Upper lobe of left lung (tissue), 6 donors: ENCODE results near the gene MAT1A. TPM values are rescaled to one million over a fixed set of nuclear protein-coding genes. Genes with fewer than 3 reads are reported as not detected.
A peak's percentile ranks its signal among the peaks of the same experiment; 100 is the strongest.
"Not testable (repeated sequence)": the region's sequence is repeated elsewhere in the genome, so short reads cannot be mapped to it uniquely, and the experiment has no call there.

Experiments used
- ATAC-seq, 2 donors: fragments of 200-7000 bp; cut with Tn5 transposase; one replicate each; pipeline ENCODE4 v1.9.1; 2022; ENCODE audit warnings: mild to moderate bottlenecking in 2 of 2, moderate library complexity in 2 of 2; ENCODE audit not compliant: low FRiP score in 2 of 2
- DNase-seq, 2 donors: peaks; one replicate each; pipeline ENCODE4 v3.0.0-alpha.2; 2019 to 2020
- H3K27ac ChIP-seq, 4 donors: fragments of 200-600 bp; sonication (generic); one replicate each; pipeline ENCODE4 v1.5.1; 2016 to 2019
- H3K27me3 ChIP-seq, 4 donors: fragments of 200-600 bp; sonication (generic); one replicate each; pipeline ENCODE4 v1.5.1; 2017 to 2019
- H3K36me3 ChIP-seq, 4 donors: fragments of 200-600 bp; sonication (generic); one replicate each; pipeline ENCODE4 v1.5.1; 2016 to 2019
- H3K4me1 ChIP-seq, 4 donors: fragments of 200-600 bp; sonication (generic); one replicate each; pipeline ENCODE4 v1.5.1; 2018 to 2019
- H3K4me3 ChIP-seq, 4 donors: fragments of 200-600 bp; sonication (generic); one replicate each; pipeline ENCODE4 v1.5.1; 2017 to 2019; ENCODE audit warnings: mild to moderate bottlenecking in 2 of 4, moderate library complexity in 1 of 4
- H3K9me3 ChIP-seq, 4 donors: fragments of 200-600 bp; sonication (generic); one replicate each; pipeline ENCODE4 v1.5.1; 2018 to 2019
- EP300 ChIP-seq, 4 donors: sonication (generic); formaldehyde crosslinking; IDR thresholded peaks; one replicate each; pipeline ENCODE4 v1.5.1; 2017; ENCODE audit warnings: antibody characterized with exemption in 4 of 4, control low read depth in 2 of 4
- POLR2A ChIP-seq, 4 donors: fragments of 450-650 bp; IDR thresholded peaks; one replicate each; pipeline ENCODE4 v1.5.1; 2016 to 2017; ENCODE audit warnings: antibody characterized with exemption in 4 of 4, mild to moderate bottlenecking in 2 of 4
- POLR2AphosphoS5 ChIP-seq, 2 donors: sonication (generic); formaldehyde crosslinking; IDR thresholded peaks; one replicate each; pipeline ENCODE4 v1.5.1; 2017; ENCODE audit warnings: antibody characterized with exemption in 2 of 2
- WGBS, 2 donors: methylation state at CpG; one replicate each; pipeline ENCODE4 v1.1.5; 2017 to 2018; 5-methylcytosine and 5-hydroxymethylcytosine counted together
- total RNA-seq, 6 donors: library from RNA; depleted of rRNA in 4 of 6; stranded (reverse); fragments of >200 nt in 4 of 6; gene quantifications; one replicate each; pipeline versions ENCODE4 v1.1.0 to v1.2.1, GENCODE V29; 2016 to 2021
- TF ChIP-seq, protein P1 (sequence below), 6 experiments: fragments of 450-650 bp in 4 of 6; fragments of 200-600 bp in 2 of 6; sonication (generic) in 2 of 6; IDR thresholded peaks; one replicate each; pipeline ENCODE4 v1.5.1; 2016 to 2019; ENCODE audit warnings: antibody characterized with exemption in 6 of 6
- donor health status: DM: no; HTN: no; CAD: no; lungs with moderate emphysema.
- donor health status: DM: no; HTN: yes; CAD: no; lungs with severe emphysema.

The MAT1A gene
- total RNA-seq, 6 donors from 2014 or later = 0.15 to 2.1 (median 0.73) TPM

DNA sequence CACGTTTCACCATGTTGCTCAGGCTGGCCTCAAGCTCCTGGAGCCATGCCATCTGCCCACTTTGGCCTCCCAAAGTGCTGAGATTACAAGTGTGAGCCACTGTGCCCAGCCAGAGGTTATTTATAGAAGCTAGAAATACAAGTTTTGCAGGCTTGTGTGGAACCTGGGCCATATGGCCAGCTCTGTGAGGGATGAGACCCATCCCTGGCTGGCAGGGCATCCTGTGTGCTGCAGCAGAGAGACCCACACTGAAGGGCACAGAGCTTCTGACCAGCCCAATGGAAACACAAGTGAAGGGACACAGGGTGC lies 35.5 kb downstream of the MAT1A start:
- peak in 1 of 2 donors; percentile 35 for ATAC-seq
- not testable (repeated sequence) for H3K27me3 ChIP-seq, H3K9me3 ChIP-seq, H3K36me3 ChIP-seq, H3K4me3 ChIP-seq
- peak in 1 of 2 donors; percentile 4 for TF ChIP-seq POLR2AphosphoS5 (IDR thresholded peaks at IDR 0.05)
- Histone ChIP-seq H3K4me1 (peaks cover 3 to 19% (median 15%) of the 10 kb centered on the region in 4 donors), H3K27ac (peak overlapping the region in 2 of 4 donors; percentile 67 to 72)
- WGBS, 2 donors = 6 to 35% methylated on average over 1 of the region's 1 CpG
- DNase-seq = peak in 1 of 2 donors; percentile 74

GRCh38 chr10:80253266-80253962 lies 36.0 kb downstream of the MAT1A start:
- no peaks in the 10 kb centered on the region for H3K36me3 ChIP-seq
- TF ChIP-seq POLR2A (IDR thresholded peaks at IDR 0.05) = no peak
- peak in 1 of 2 donors; percentile 2 for TF ChIP-seq POLR2AphosphoS5 (IDR thresholded peaks at IDR 0.05)
- H3K4me1 ChIP-seq = peaks cover 3 to 19% (median 15%) of the 10 kb centered on the region in 4 donors
- peak overlapping the region in 3 of 4 donors; percentile 26 to 72 (median 67) for H3K27ac ChIP-seq
- no peak overlapping the region for H3K4me3 ChIP-seq
- peak in 1 of 2 donors; percentile 38 for ATAC-seq
- WGBS, 2 donors = 45 to 55% methylated on average over 5 of the region's 5 CpGs
- no peaks in the 10 kb centered on the region for H3K9me3 ChIP-seq
- DNase-seq = no peak
- no peaks in the 10 kb centered on the region for H3K27me3 ChIP-seq

DNA sequence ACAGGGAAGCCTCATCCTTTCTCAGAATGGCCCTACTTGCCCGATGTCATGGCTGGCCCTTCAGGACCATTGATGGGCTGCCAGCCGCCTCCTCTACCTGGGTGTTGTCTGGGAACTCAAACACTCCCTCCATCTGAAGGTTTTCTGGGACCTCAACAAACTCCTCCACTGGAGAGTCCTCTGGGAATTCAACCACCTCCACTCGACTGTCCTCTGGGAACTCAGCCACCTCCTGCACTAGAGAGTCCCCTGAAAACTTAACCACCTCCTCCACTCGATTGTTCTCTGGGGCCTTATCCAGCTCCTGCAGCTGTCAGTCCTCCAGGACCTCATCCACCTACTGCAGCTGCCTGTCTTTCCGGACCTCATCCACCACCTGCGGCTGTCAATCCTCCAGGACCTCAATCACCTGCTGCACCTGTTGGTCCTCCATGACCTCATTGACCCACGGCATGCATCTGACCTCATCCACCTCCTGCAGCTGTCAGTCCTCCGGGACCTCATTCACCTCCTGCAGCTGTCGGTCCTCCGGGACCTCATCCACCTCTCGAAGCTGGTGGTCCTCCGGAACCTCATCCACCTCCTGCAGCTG lies 37.1 kb downstream of the MAT1A start:
- 73 to 89% methylated on average over 12 of the region's 12 CpGs for WGBS, 2 donors
- Histone ChIP-seq H3K27ac (peak overlapping the region in 2 of 4 donors; percentile 26 to 72), H3K9me3 (no peaks in the 10 kb centered on the region), H3K4me3 (no peak overlapping the region), H3K4me1 (peaks cover 3 to 19% (median 15%) of the 10 kb centered on the region in 4 donors), H3K36me3 (no peaks in the 10 kb centered on the region), H3K27me3 (no peaks in the 10 kb centered on the region)
- ATAC-seq (no peak), DNase-seq (peak in 1 of 2 donors; percentile 59)
- no peak for TF ChIP-seq POLR2AphosphoS5 (IDR thresholded peaks at IDR 0.05)
- no peak for TF ChIP-seq EP300 (IDR thresholded peaks at IDR 0.05)
- TF ChIP-seq, protein P1, sequence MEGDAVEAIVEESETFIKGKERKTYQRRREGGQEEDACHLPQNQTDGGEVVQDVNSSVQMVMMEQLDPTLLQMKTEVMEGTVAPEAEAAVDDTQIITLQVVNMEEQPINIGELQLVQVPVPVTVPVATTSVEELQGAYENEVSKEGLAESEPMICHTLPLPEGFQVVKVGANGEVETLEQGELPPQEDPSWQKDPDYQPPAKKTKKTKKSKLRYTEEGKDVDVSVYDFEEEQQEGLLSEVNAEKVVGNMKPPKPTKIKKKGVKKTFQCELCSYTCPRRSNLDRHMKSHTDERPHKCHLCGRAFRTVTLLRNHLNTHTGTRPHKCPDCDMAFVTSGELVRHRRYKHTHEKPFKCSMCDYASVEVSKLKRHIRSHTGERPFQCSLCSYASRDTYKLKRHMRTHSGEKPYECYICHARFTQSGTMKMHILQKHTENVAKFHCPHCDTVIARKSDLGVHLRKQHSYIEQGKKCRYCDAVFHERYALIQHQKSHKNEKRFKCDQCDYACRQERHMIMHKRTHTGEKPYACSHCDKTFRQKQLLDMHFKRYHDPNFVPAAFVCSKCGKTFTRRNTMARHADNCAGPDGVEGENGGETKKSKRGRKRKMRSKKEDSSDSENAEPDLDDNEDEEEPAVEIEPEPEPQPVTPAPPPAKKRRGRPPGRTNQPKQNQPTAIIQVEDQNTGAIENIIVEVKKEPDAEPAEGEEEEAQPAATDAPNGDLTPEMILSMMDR (IDR thresholded peaks at IDR 0.05) = no peak

DNA sequence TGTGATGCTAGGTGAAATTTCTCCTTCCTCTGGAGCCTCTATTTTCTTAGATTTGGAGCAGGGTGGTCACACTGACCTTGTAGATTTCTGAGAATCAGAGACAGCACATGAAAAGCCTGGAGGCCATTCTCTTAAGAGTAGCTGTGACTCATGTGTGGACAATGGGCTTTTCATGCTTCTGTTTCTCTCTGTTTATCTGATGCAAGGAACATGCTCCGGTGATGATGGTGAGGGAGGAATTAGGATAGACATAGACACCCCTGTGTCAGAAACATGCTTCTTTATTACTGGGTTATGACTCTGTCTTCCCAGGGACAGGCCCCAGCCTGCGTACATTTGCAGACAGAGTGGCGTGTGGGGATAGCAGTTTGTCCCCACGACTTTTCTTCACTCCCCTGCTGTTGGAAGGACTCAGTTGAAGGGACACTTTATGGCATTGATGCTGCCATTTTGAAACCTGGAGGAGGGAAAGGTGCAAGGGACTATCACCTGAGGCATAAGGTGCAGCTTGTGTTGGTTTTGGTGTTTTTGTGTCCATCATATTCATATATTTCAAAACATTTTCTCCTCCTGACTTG lies 37.7 kb downstream of the MAT1A start:
- not testable (repeated sequence) for H3K36me3 ChIP-seq, ATAC-seq, H3K27ac ChIP-seq, H3K9me3 ChIP-seq, H3K4me3 ChIP-seq, DNase-seq, H3K27me3 ChIP-seq
- 89 to 100% methylated on average over 3 to 4 of the region's 4 CpGs for WGBS, 2 donors
- H3K4me1 ChIP-seq = peaks cover 3 to 19% (median 15%) of the 10 kb centered on the region in 4 donors

- not testable (repeated sequence) for H3K27me3 ChIP-seq, H3K27ac ChIP-seq, H3K4me3 ChIP-seq, DNase-seq, H3K9me3 ChIP-seq, H3K36me3 ChIP-seq
- ATAC-seq = peak in 1 of 2 donors; percentile 74
- peaks cover 3 to 19% (median 15%) of the 10 kb centered on the region in 4 donors for H3K4me1 ChIP-seq
- WGBS, 2 donors = no CpG with 5 or more reads among the region's 1 CpG
Observed at GRCh38 chr10:80250399-80250798, 39.1 kb downstream of the MAT1A start.

DNA sequence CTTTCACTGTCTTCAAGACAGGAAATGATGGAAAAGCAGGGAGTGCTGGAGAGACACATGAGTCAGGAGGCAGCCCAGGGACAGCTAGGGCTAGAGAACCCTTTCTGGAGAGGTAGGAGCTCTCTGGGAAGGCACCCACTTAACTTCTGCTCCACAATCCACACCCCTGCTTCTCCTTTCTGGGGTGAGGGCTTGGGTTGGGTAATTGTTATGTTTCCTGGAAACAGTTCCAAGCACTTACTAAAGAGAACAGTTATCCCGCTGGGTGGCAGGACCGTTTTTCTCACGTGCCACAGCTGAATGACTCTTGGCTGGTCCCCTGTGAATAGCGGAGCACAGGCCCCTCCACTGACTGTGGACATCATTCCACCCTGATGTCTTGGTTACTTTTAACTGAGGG lies 39.6 kb downstream of the MAT1A start:
- H3K27ac ChIP-seq, H3K4me3 ChIP-seq, H3K9me3 ChIP-seq, H3K36me3 ChIP-seq, H3K27me3 ChIP-seq: not testable (repeated sequence)
- peaks cover 3 to 19% (median 15%) of the 10 kb centered on the region in 4 donors for H3K4me1 ChIP-seq
- DNase-seq (peak in 1 of 2 donors; percentile 41), ATAC-seq (peak; percentile 47 to 61)
- 30% methylated on average over 3 of the region's 4 CpGs; no CpG with 5 or more reads in 1 of the 2 donors for WGBS, 2 donors

GRCh38 chr10:80247611-80248010 lies 41.8 kb downstream of the MAT1A start:
- not testable (repeated sequence) for H3K27me3 ChIP-seq, H3K36me3 ChIP-seq, H3K27ac ChIP-seq, H3K4me1 ChIP-seq, DNase-seq, H3K9me3 ChIP-seq, H3K4me3 ChIP-seq, ATAC-seq
- WGBS, 2 donors = 29 to 95% methylated on average over 1 to 14 of the region's 20 CpGs

DNA sequence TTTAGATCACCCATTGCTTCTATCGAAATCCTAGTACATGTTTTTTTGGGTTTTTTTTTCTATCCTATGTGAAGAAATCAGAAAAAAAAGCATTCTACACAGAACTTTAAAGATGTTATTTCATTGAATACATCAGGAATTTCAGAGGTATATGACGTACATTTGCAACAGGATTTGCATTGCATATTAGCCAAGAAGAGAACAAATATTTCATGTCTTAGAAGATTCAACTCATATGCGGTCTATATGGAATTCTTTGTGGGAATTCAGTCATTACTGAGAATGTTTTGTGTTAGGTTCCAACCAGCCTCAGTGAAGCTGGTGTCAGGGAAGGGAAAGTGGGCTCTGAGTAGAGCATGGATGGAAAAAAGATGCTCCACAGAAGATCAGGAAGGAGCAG lies 45.1 kb downstream of the MAT1A start:
- H3K4me1 ChIP-seq, H3K36me3 ChIP-seq, DNase-seq, H3K27ac ChIP-seq, H3K27me3 ChIP-seq, H3K4me3 ChIP-seq, H3K9me3 ChIP-seq, ATAC-seq: not testable (repeated sequence)
- WGBS, 2 donors = 79 to 84% methylated on average over 3 of the region's 3 CpGs

GRCh38 chr10:80242341-80242740 lies 47.1 kb downstream of the MAT1A start:
- H3K27me3 ChIP-seq, H3K9me3 ChIP-seq, DNase-seq, ATAC-seq, H3K4me1 ChIP-seq, H3K27ac ChIP-seq, H3K36me3 ChIP-seq, H3K4me3 ChIP-seq: not testable (repeated sequence)
- WGBS, 2 donors = 71 to 75% methylated on average over 1 to 4 of the region's 4 CpGs

DNA sequence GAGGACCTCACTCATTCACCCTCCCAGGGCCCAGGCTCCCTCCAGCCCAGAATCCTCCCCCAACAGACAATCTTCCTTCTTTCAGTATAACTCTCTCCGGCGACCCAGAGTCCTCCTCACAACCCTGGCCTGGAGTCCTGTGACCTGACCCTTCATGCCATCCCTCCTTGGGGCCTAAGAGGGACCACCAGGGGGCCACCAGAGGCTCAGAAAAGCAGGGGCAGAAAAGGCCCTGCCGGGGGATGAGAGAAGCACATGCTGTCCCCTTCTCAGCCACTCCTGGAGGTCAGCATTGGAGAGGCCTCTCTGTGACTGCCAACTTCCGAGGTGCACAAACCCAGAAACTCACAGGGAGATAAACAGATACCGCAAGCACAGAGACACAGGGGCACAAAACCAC lies 53.0 kb downstream of the MAT1A start:
- not testable (repeated sequence) for H3K36me3 ChIP-seq, H3K27me3 ChIP-seq, H3K9me3 ChIP-seq, H3K4me1 ChIP-seq, H3K4me3 ChIP-seq, DNase-seq, H3K27ac ChIP-seq
- WGBS, 2 donors = no CpG with 5 or more reads among the region's 5 CpGs
- peak in 1 of 2 donors; percentile 32 for ATAC-seq

DNA sequence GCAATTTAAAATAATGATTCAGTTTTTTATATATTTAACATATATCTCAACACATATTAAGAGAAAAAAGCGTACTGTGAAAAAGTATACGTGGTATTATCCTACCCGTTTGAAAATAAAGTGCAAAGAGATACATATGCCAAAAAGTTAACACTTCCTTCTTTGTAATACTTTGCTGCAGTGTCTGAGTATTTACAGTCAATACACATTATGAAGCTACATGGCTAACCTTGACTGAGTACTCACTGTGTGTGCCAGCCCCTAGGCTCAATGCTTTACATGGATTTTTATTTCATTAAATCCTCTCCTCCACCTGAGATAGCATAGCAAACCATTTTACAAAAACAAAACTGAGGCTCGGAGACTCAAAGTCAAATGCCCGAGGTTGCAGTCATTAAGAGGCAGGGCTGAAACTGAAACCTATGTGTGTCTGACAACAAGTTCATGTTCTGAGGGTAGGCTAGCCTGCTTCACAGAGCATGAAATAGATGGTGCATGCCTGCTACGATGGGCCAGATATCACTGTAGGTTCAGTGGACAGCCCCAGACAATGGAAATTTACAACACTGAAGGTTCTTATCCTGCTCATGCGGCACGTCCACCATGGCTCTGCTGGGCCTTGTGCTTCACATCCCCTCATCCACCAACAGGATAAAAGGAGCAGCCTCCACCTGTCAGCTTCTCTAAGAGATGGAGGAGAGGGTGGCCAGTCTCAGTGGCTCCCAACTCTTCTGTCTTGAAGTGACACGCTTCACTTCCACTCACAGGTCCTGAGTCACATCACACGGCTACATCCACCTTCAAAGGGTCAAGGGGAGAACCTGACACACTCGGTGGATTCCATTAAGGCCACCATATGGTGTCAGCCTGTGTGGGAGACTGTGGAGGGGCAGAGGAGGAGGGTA lies 54.9 kb downstream of the MAT1A start:
- not testable (repeated sequence) for H3K9me3 ChIP-seq, H3K4me1 ChIP-seq, H3K27me3 ChIP-seq, H3K27ac ChIP-seq, DNase-seq, H3K4me3 ChIP-seq, H3K36me3 ChIP-seq
- ATAC-seq = peak in 1 of 2 donors; percentile 22
- 76 to 79% methylated on average over 11 of the region's 11 CpGs for WGBS, 2 donors
